ENCODE measurements around the gene SDSL. TPM values are rescaled to one million over a fixed set of nuclear protein-coding genes. Genes with fewer than 3 reads are reported as not detected.

The SDSL gene
- total RNA-seq, 2 experiments from 2014 or later, result not detected

- Histone ChIP-seq H4K20me1 (ENCODE audit: insufficient read depth, low read length) (no peaks in the 10 kb centered on the region), H3K4me2 (ENCODE audit: low read length) (no peak overlapping the region), H3K4me3 (ENCODE audit: low read depth, low read length, poor library complexity, severe bottlenecking) (no peak overlapping the region), H3K79me2 (ENCODE audit: insufficient read depth, low read depth, low read length) (no peaks in the 10 kb centered on the region), H3K4me1 (ENCODE audit: insufficient read depth, low read length, poor library complexity, severe bottlenecking) (no peaks in the 10 kb centered on the region), H3K9me2 (ENCODE audit: insufficient read depth, low read length) (no peaks in the 10 kb centered on the region), H2AFZ (ENCODE audit: low read length) (no peak overlapping the region), H3K27ac (ENCODE audit: low read depth, low read length, poor library complexity, severe bottlenecking) (no peak overlapping the region), H3K9me3 (ENCODE audit: low read length) (no peaks in the 10 kb centered on the region), H3K36me3 (ENCODE audit: insufficient read depth, low read length) (no peaks in the 10 kb centered on the region)
- CTCF ChIA-PET (ENCODE audit: unreplicated experiment), result no interaction called here
- DNase-seq (ENCODE audit: low spot score), result no peak
- TF ChIP-seq, protein P1, sequence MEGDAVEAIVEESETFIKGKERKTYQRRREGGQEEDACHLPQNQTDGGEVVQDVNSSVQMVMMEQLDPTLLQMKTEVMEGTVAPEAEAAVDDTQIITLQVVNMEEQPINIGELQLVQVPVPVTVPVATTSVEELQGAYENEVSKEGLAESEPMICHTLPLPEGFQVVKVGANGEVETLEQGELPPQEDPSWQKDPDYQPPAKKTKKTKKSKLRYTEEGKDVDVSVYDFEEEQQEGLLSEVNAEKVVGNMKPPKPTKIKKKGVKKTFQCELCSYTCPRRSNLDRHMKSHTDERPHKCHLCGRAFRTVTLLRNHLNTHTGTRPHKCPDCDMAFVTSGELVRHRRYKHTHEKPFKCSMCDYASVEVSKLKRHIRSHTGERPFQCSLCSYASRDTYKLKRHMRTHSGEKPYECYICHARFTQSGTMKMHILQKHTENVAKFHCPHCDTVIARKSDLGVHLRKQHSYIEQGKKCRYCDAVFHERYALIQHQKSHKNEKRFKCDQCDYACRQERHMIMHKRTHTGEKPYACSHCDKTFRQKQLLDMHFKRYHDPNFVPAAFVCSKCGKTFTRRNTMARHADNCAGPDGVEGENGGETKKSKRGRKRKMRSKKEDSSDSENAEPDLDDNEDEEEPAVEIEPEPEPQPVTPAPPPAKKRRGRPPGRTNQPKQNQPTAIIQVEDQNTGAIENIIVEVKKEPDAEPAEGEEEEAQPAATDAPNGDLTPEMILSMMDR (conservative IDR thresholded peaks at IDR 0.05; ENCODE audit: low read length), result no peak
- TF ChIP-seq EZH2phosphoT487 (IDR thresholded peaks at IDR 0.05; ENCODE audit: borderline replicate concordance, low read depth, low read length), result no peak
- POLR2A ChIA-PET, result no interaction called here
- BruUV-seq (replicated peaks), result no TSS peak
- intact Hi-C loops (cut with micrococcal nuclease; ENCODE audit: unreplicated experiment), result no loop called here
These were observed 55.1 kb downstream of the SDSL start for GRCh38 chr12:113477171-113477841.

DNA sequence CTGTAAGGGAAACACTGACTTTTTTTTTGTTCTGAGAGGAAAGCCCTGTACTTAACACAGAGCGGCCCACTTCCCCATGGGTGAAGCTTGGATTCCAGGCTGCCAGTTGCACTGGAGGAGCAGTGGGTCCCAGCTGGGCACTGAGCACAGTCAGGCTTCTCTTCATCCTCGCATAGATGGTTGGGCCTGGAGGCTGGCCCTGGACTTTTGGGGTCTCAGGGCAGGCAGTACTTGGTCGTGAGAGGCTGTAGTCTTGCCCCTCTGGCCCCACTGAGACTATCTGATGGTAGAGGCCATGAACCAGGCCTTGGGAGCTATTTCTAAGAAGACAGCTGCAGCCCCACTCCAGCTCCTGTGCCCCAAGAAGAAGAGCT is 55.6 kb downstream of the SDSL start:
- H3K4me2 ChIP-seq (ENCODE audit: low read length), result no peak overlapping the region
- H3K79me2 ChIP-seq (ENCODE audit: insufficient read depth, low read depth, low read length), result no peaks in the 10 kb centered on the region
- no peaks in the 10 kb centered on the region; the same call in 1 of the 2 replicates for H4K20me1 ChIP-seq (ENCODE audit: insufficient read depth, low read length)
- no peaks in the 10 kb centered on the region for H3K9me2 ChIP-seq (ENCODE audit: insufficient read depth, low read length)
- POLR2A ChIA-PET, result no interaction called here
- no peaks in the 10 kb centered on the region for H3K9me3 ChIP-seq (ENCODE audit: low read length)
- intact Hi-C loops (cut with micrococcal nuclease; ENCODE audit: unreplicated experiment), result no loop called here
- no peak overlapping the region for H3K4me3 ChIP-seq (ENCODE audit: low read depth, low read length, poor library complexity, severe bottlenecking)
- CTCF ChIA-PET (ENCODE audit: unreplicated experiment), result no interaction called here
- DNase-seq (ENCODE audit: low spot score), result no peak
- no peaks in the 10 kb centered on the region for H3K4me1 ChIP-seq (ENCODE audit: insufficient read depth, low read length, poor library complexity, severe bottlenecking)
- H2AFZ ChIP-seq (ENCODE audit: low read length), result no peak overlapping the region
- no TSS peak for BruUV-seq (replicated peaks)
- no peaks in the 10 kb centered on the region for H3K36me3 ChIP-seq (ENCODE audit: insufficient read depth, low read length)
- TF ChIP-seq, protein P1 (conservative IDR thresholded peaks at IDR 0.05; ENCODE audit: low read length), result no peak
- no peak overlapping the region for H3K27ac ChIP-seq (ENCODE audit: low read depth, low read length, poor library complexity, severe bottlenecking)

- Histone ChIP-seq H2AFZ (ENCODE audit: low read length) (no peak overlapping the region), H3K4me1 (ENCODE audit: insufficient read depth, low read length, poor library complexity, severe bottlenecking) (no peaks in the 10 kb centered on the region), H3K36me3 (ENCODE audit: insufficient read depth, low read length) (no peaks in the 10 kb centered on the region), H3K4me2 (ENCODE audit: low read length) (no peak overlapping the region), H3K79me2 (ENCODE audit: insufficient read depth, low read depth, low read length) (no peaks in the 10 kb centered on the region), H3K27ac (ENCODE audit: low read depth, low read length, poor library complexity, severe bottlenecking) (no peak overlapping the region), H3K9me3 (ENCODE audit: low read length) (no peaks in the 10 kb centered on the region), H4K20me1 (ENCODE audit: insufficient read depth, low read length) (no peaks in the 10 kb centered on the region; the same call in 1 of the 2 replicates), H3K9me2 (ENCODE audit: insufficient read depth, low read length) (no peaks in the 10 kb centered on the region), H3K4me3 (ENCODE audit: low read depth, low read length, poor library complexity, severe bottlenecking) (no peak overlapping the region)
- POLR2A ChIA-PET, result no interaction called here
- no TSS peak for BruUV-seq (replicated peaks)
- TF ChIP-seq, protein P1 (conservative IDR thresholded peaks at IDR 0.05; ENCODE audit: low read length), result no peak
- TF ChIP-seq EZH2phosphoT487 (IDR thresholded peaks at IDR 0.05; ENCODE audit: borderline replicate concordance, low read depth, low read length), result no peak
- intact Hi-C loops (cut with micrococcal nuclease; ENCODE audit: unreplicated experiment), result no loop called here
- CTCF ChIA-PET (ENCODE audit: unreplicated experiment), result no interaction called here
- DNase-seq (ENCODE audit: low spot score), result no peak
These were observed 56.3 kb downstream of the SDSL start for GRCh38 chr12:113478351-113479011.
